AG09309 (cell line): ENCODE measurements around the gene CD79A.

Experiments
- DNase-seq: peaks from one replicate; pipeline ENCODE4 v3.0.0-alpha.2; 2010; ENCODE audit warnings: low read depth
- H3K4me3 ChIP-seq: 2 replicates; pipeline ENCODE4 v1.5.1; 2011; ENCODE audit warnings: mild to moderate bottlenecking, low read depth, low read length, moderate library complexity; ENCODE audit not compliant: control insufficient read depth
- TF ChIP-seq, protein P1 (sequence below): IDR thresholded peaks from 2 replicates; pipeline ENCODE4 v1.5.1; 2011; ENCODE audit warnings: mild to moderate bottlenecking, low read depth, low read length, inconsistent platforms; ENCODE audit not compliant: insufficient read depth, control insufficient read depth; ENCODE audit errors: missing control alignments

CD79A gene

GRCh38 chr19:41877916-41878905 lies 1.1 kb downstream of the CD79A start:
- no peak for DNase-seq
- TF ChIP-seq, protein P1, sequence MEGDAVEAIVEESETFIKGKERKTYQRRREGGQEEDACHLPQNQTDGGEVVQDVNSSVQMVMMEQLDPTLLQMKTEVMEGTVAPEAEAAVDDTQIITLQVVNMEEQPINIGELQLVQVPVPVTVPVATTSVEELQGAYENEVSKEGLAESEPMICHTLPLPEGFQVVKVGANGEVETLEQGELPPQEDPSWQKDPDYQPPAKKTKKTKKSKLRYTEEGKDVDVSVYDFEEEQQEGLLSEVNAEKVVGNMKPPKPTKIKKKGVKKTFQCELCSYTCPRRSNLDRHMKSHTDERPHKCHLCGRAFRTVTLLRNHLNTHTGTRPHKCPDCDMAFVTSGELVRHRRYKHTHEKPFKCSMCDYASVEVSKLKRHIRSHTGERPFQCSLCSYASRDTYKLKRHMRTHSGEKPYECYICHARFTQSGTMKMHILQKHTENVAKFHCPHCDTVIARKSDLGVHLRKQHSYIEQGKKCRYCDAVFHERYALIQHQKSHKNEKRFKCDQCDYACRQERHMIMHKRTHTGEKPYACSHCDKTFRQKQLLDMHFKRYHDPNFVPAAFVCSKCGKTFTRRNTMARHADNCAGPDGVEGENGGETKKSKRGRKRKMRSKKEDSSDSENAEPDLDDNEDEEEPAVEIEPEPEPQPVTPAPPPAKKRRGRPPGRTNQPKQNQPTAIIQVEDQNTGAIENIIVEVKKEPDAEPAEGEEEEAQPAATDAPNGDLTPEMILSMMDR = no peak
- no peak overlapping the region for H3K4me3 ChIP-seq

DNA sequence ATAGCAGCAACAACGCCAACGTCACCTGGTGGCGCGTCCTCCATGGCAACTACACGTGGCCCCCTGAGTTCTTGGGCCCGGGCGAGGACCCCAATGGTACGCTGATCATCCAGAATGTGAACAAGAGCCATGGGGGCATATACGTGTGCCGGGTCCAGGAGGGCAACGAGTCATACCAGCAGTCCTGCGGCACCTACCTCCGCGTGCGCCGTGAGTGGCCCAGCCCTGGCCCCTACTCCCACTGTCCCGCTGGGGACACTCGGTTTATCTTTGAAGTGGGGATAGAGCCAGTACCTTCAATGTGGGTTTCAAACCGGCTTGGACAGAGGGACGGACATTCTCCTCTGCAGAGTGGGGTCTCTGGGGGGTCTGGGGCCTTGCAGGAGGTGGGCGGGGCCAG lies 2.0 kb downstream of the CD79A start:
- TF ChIP-seq, protein P1 = no peak
- H3K4me3 ChIP-seq = no peak overlapping the region
- DNase-seq = no peak

DNA sequence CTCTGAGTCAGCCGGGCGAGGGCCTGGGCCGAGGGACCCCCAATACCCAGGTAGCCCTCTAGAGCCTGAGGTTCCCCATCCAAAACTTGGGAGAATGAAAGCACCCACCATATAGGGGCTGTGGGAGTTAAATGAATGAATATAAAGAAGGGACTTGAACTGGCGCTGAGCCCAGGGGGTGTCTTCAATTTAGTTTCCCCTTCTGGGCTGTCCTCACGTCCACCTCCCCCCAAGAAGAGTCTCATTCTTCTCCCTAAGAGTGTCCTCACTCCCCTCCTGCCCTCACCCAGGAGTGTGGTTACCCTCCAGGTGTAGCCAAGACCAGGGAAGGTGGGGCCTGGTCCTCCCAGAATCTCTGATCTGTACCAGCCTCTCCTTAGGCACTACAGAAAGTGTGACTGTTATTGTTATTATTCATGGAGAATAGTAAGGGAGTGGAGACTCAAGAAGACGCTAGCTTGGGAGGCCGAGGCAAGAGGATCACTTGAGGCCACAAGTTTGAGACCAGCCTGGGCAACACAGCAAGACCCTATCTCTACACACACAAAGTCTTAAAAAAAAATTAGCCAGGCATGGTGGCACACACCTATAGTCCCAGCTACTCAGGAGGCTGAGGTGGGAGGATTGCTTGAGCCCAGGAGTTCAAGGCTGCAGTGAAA lies 2.7 kb downstream of the CD79A start:
- TF ChIP-seq, protein P1 = no peak
- H3K4me3 ChIP-seq = no peak overlapping the region
- no peak for DNase-seq

DNA sequence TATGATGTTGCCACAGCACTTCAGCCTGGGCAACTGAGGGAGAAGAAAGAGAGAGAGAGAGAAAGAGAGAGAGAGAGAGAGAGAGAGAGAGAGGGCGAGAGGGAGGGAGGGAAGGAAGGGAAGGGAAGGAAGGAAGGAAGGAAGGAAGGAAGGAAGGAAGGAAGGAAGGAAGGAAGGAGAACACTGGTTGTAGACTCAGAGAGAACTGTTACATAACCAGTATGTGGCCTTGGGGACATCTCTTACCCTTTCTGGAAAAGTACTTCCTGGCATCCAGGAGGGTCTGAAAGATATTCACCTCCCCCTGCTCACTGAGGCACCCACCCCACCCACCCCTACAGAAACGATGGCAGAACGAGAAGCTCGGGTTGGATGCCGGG lies 3.2 kb downstream of the CD79A start:
- H3K4me3 ChIP-seq = no peak overlapping the region
- TF ChIP-seq, protein P1 = no peak
- DNase-seq = no peak

- TF ChIP-seq, protein P1 = no peak
- DNase-seq = no peak
- H3K4me3 ChIP-seq = peak within 1 kb of the TSS; percentile 90
Observed at GRCh38 chr19:41882568-41883462, 5.7 kb downstream of the CD79A start, which contains the start of gene ARHGEF1. ARHGEF1 (plus strand) TSS chr19:41883184; CDS start chr19:41888083, 4,899 bp downstream.

- TF ChIP-seq, protein P1 = no peak
- H3K4me3 ChIP-seq = peak overlapping the region; percentile 90
- DNase-seq = no peak
Observed at GRCh38 chr19:41883463-41883820, 6.4 kb downstream of the CD79A start.
